Measurements from ENCODE around the gene TPST1. TPM values are rescaled to one million over a fixed set of nuclear protein-coding genes. Genes with fewer than 3 reads are reported as not detected.

The TPST1 gene
- total and polyA plus RNA-seq, 4 donors, result 7.2 to 56.7 (median 34.5) TPM

DNA sequence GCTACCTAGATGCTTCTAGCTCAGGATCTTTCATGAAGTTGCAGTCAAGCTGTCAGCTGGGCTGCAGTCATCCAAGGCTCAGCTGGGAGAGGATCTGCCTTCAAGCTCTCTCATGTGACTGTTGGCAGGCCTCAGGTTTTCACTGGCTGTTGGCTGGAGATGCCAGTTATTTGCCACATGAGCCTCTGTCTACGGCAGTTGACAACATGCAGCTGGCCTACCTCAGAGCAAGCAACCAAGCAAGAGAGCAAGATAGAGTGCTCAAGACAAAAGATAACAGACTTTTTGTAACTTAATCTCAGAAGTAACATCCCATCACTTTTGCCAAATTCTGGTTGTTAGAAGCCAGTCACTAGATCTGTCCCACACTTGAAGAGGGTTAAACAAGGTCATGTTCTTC lies 125.8 kb downstream of the TPST1 start:
- Histone ChIP-seq H3K4me3 (no peak overlapping the region), H3K9ac (ENCODE audit: insufficient read depth in 1 of 2, low read length in 2 of 2) (no peak overlapping the region), H3K9me3 (ENCODE audit: control insufficient read depth in 4 of 4, insufficient read depth in 3 of 4, low read length in 3 of 4) (no peaks in the 10 kb centered on the region), H3K27me3 (ENCODE audit: control insufficient read depth in 3 of 3, insufficient read depth in 3 of 3, low read length in 2 of 3) (no peaks in the 10 kb centered on the region), H3K36me3 (ENCODE audit: control insufficient read depth in 4 of 4, insufficient read depth in 4 of 4, low read length in 4 of 4) (no peaks in the 10 kb centered on the region), H3K27ac (ENCODE audit: low read depth in 1 of 2, low read length in 1 of 2) (no peak overlapping the region), H3K4me1 (ENCODE audit: control insufficient read depth in 5 of 5, insufficient read depth in 5 of 5, low read length in 5 of 5) (peaks cover 0 to 43% (median 6%) of the 10 kb centered on the region in 5 donors)
- peak; percentile 64 to 66 (median 66) for DNase-seq
- no peak for TF ChIP-seq CTCF (IDR thresholded peaks at IDR 0.05; ENCODE audit: control extremely low read depth, extremely low read depth)
- no peak for ATAC-seq (ENCODE audit: insufficient read depth, low FRiP score)
- WGBS, 2 donors, result 48 to 75% methylated on average over 1 of the region's 1 CpG

DNA sequence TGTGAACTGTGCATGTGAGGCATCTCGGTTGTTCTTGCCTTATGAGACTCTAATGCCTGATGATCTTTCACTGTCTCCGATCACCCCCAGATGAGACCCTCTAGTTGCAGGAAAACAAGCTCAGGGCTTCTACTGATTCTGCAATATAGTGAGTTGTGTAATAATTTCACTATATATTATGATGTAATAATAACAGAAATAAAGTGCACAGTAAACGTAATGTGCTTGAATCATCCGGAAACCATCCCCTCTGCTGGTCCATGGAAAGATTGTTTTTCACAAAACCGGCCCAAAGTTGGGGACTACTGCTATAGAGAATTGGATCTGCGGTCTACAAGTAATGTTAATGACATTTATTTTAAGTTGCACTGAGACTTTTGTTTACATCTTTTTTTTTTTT lies 126.7 kb downstream of the TPST1 start:
- H3K9ac ChIP-seq (ENCODE audit: insufficient read depth in 1 of 2, low read length in 2 of 2), result peak overlapping the region in 1 of 2 donors; percentile 2
- no peak overlapping the region for H3K4me3 ChIP-seq
- H3K9me3 ChIP-seq (ENCODE audit: control insufficient read depth in 4 of 4, insufficient read depth in 3 of 4, low read length in 3 of 4), result peaks cover 0 to 6% (median 1%) of the 10 kb centered on the region in 4 donors
- TF ChIP-seq CTCF (IDR thresholded peaks at IDR 0.05; ENCODE audit: control extremely low read depth, extremely low read depth), result no peak
- peak in 2 of 3 donors; percentile 28 to 34 for DNase-seq
- no peak for ATAC-seq (ENCODE audit: insufficient read depth, low FRiP score)
- WGBS, 2 donors, result 58 to 81% methylated on average over 6 of the region's 6 CpGs
- no peaks in the 10 kb centered on the region for H3K36me3 ChIP-seq (ENCODE audit: control insufficient read depth in 4 of 4, insufficient read depth in 4 of 4, low read length in 4 of 4)
- H3K27me3 ChIP-seq (ENCODE audit: control insufficient read depth in 3 of 3, insufficient read depth in 3 of 3, low read length in 2 of 3), result no peaks in the 10 kb centered on the region
- peaks cover 0 to 35% (median 6%) of the 10 kb centered on the region in 5 donors for H3K4me1 ChIP-seq (ENCODE audit: control insufficient read depth in 5 of 5, insufficient read depth in 5 of 5, low read length in 5 of 5)
- H3K27ac ChIP-seq (ENCODE audit: low read depth in 1 of 2, low read length in 1 of 2), result no peak overlapping the region

GRCh38 chr7:66333443-66333842 lies 128.3 kb downstream of the TPST1 start:
- Histone ChIP-seq H3K27me3 (ENCODE audit: control insufficient read depth in 3 of 3, insufficient read depth in 3 of 3, low read length in 2 of 3) (no peaks in the 10 kb centered on the region), H3K4me1 (ENCODE audit: control insufficient read depth in 5 of 5, insufficient read depth in 5 of 5, low read length in 5 of 5) (peaks cover 0 to 27% (median 6%) of the 10 kb centered on the region in 5 donors), H3K9me3 (ENCODE audit: control insufficient read depth in 4 of 4, insufficient read depth in 3 of 4, low read length in 3 of 4) (peaks cover 0 to 7% (median 1%) of the 10 kb centered on the region in 4 donors), H3K4me3 (no peak overlapping the region), H3K27ac (ENCODE audit: low read depth in 1 of 2, low read length in 1 of 2) (no peak overlapping the region), H3K9ac (ENCODE audit: insufficient read depth in 1 of 2, low read length in 2 of 2) (no peak overlapping the region), H3K36me3 (ENCODE audit: control insufficient read depth in 4 of 4, insufficient read depth in 4 of 4, low read length in 4 of 4) (no peaks in the 10 kb centered on the region)
- peak in 2 of 3 donors; percentile 31 to 33 for DNase-seq
- no peak for ATAC-seq (ENCODE audit: insufficient read depth, low FRiP score)
- WGBS, 2 donors, result 80 to 84% methylated on average over 1 of the region's 1 CpG
- TF ChIP-seq CTCF (IDR thresholded peaks at IDR 0.05; ENCODE audit: control extremely low read depth, extremely low read depth), result no peak

GRCh38 chr7:66335318-66335717 lies 130.2 kb downstream of the TPST1 start:
- Histone ChIP-seq H3K27me3 (ENCODE audit: control insufficient read depth in 3 of 3, insufficient read depth in 3 of 3, low read length in 2 of 3) (no peaks in the 10 kb centered on the region), H3K9ac (ENCODE audit: insufficient read depth in 1 of 2, low read length in 2 of 2) (no peak overlapping the region), H3K27ac (ENCODE audit: low read depth in 1 of 2, low read length in 1 of 2) (no peak overlapping the region), H3K4me1 (ENCODE audit: control insufficient read depth in 5 of 5, insufficient read depth in 5 of 5, low read length in 5 of 5) (peaks cover 0 to 27% (median 5%) of the 10 kb centered on the region in 5 donors), H3K4me3 (no peak overlapping the region), H3K36me3 (ENCODE audit: control insufficient read depth in 4 of 4, insufficient read depth in 4 of 4, low read length in 4 of 4) (no peaks in the 10 kb centered on the region), H3K9me3 (ENCODE audit: control insufficient read depth in 4 of 4, insufficient read depth in 3 of 4, low read length in 3 of 4) (peaks cover 0 to 9% (median 1%) of the 10 kb centered on the region in 4 donors)
- no peak for DNase-seq
- no peak for TF ChIP-seq CTCF (IDR thresholded peaks at IDR 0.05; ENCODE audit: control extremely low read depth, extremely low read depth)
- 90 to 92% methylated on average over 6 of the region's 6 CpGs for WGBS, 2 donors
- no peak for ATAC-seq (ENCODE audit: insufficient read depth, low FRiP score)

Measured in lung (tissue), 12 donors.